Activated T-helper 1 cell treated with anti-CD3 and anti-CD28 coated beads, Interleukin-2, amount 50 U/mL, for 16 hours (primary cell): ENCODE data around the gene FURIN.
"Not testable (repeated sequence)": the region's sequence is repeated elsewhere in the genome, so short reads cannot be mapped to it uniquely, and the experiment has no call there.

Experiments used
- DNase-seq, 2 donors: peaks; one replicate each; pipeline ENCODE4 v3.0.0-alpha.2; 2020; ENCODE audit warnings: low read depth in 1 of 2, low spot score in 1 of 2

Gene FURIN

DNA sequence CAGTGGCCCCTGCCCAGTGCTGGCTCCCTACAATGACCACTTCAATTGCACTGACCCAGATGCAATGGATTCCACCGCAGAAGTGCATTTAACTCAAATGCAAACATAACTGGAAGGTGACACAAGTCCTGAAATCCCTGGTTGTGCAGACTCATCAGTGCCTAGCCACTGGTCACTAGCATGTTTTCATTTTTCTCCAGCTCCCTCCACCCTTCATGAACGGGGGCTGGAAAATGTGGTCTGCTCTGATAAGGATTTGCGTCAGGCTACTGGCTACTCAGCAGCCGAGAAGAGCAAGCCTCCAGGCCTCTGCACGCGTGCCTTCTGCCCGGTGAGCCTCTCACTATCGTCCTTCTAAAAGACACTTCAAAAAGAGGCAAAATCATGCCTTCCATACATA lies 27.4 kb upstream of the FURIN start:
- DNase-seq = no peak

DNA sequence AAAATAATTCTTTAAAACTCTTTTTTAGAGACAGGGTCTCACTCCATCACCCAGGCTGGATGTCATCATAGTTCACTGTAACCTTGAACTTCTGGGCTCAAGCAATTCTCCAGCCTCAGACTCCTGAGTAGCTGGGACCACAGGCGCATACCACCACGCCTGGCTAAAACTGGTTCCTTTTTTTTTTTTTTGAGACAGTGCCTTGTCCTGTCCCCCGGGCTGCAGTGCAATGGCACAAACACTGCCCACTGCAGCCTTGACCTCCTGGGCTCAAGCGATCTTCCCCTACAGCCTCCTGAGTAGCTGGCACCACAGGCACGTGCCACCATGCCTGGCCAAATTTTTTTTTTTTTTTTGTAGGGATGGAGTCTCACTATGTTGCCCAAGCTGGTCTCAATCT lies 23.7 kb upstream of the FURIN start:
- DNase-seq = no peak

DNA sequence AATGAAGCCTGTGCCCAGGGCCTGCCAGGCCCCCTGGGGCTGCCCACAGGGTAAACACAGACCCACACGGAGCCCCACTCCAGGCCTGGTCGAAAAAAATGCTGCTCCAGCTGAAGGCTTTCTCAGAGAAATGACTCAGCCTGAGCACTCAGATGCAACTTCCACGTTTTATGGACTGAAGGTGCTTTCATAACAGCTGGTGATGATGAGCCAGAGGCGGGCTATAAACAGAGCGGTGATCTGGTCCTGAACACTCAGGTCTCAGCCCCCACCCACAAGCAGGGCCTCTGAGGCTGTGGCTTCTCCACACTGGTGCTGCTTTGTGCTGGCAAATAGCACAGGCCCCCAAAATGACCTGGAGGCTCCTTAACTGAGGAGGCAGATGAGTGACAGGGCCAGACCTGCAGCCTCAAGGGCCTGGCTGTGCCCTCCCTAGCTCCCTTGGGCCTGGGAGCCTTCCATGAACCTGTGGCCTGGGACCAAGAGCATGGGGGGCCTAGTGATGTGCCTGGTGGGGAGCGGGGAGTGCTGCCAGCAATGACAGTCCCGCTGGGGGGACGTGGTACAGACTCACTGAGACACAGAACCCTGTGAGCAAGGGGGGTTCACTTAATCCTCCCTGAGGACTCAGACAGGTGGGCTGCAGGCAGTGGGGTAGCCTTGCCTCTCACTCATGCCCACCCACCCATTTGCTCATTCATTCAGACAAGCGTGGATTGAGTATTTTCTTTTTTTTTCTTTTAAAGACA lies 23.0 kb upstream of the FURIN start:
- DNase-seq = no peak

DNA sequence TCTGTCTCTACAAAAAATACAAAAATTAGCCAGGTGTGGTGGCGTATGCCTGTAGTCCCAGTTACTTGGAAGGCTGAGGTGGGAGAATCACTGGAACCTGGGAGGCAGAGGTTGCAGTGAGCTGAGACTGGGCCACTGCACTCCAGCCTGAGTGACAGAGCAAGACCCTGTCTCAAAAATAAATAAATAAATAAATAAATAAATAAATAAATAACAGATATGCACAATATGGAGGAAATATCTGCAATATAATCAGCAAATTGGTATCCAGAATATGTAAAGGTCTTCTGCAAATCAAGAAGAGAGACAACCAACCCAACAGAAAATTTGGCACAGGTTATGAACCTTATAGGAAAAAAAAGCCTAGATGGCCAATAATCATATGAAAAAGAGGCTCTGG lies 19.0 kb upstream of the FURIN start:
- not testable (repeated sequence) for DNase-seq

DNA sequence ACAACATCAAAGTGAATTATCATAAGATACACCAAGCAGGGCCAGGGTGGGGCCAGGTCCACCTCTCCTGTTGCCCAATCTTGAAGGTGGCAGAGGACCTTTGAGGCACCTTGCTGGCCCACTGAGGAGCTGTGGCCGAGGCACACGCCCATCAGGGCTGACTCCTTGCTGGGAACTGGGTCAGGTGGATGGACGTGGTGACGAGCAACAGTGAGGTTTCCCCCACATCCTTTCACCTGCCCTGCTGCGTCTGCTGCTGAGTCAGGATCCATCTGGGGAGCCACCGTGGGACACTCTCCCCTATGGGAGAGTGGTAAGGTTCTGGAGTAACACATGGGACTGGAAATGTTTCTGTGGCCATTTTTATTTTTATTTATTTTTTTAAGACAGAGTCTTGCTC lies 17.3 kb upstream of the FURIN start:
- DNase-seq = no peak

DNA sequence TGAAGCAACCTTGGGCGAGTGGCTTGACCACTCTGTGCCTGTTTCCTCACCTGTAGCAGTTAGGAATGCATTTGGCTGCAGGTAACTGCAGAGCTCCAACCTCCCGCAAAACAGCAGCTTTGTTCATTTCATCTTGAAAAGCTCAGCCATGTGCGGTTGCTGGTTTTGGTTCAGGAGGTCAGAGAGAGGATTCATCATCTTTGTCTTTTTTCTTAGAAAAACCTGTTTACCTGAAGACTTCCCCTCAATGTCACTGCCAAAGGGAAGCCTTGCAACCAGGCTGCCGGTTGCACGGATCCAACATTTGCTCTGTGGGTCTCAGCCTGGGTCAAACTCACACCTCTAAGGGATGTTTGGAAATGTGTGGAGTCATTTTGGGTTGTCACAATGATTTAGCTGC lies 16.4 kb upstream of the FURIN start:
- DNase-seq = no peak

DNA sequence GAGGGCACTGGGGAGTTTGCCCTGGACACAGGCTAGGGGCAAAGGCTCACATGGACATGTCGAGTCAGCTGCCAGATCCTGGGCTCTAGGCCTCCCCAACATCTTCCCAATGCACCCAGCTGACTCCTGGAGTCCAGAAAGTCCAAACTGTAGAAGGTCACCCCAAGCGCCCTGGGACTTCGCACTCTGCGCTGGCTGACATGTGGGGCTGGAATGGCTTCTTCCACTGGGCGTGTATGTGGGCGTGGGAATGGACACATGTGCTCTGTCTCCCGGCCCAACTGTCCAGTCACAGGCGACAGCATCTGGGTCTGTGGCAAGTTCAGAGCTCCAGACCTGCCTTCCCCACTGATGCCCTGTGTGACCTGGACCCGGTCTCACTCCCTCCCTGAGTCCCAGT lies 13.2 kb upstream of the FURIN start:
- no peak for DNase-seq

DNA sequence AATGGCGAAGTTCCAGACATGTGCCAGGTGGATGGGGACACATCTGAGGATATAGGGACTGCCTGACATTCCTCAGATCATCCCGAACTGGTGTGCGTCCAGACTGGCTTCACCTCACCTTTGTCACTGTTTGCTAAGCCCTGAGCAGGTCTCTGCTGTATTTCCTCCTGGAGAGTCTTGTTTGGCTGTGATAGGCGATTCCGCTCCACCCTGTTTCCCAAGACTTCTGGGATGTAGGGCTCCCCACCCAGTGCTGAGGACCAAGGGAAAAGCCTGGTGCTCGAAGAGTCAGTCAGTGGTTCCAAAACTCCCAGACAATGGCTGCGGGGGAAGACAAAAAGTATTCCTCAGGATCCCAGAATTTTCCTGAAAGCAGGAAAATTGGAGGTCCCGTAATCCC lies 11.1 kb upstream of the FURIN start:
- no peak for DNase-seq

DNA sequence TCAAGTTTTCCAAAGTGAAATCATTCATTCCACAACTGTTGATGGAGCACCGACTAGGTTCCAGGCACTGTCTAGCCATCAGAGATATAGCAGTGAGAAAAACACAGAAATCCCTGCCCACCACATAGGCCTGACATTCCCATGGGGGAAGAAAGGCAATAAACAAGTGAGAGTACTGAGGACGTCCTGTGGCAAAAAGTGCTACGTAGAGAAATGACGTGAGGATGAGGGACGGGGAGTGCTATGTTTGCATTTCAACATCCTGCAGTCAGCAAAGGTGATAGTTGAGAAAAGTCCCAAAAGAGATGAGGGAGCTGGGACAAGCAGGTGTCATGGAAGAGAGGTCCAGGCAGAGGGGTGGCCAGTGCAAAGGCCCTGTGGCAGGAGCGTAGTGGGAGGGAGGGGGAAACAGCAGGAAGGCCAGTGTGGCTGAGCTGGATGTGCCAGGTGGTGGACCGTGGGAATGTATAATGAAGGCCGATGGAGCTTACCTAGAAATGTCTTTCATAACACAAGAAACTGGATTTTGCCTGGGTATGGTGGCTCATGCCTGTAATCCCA lies 10.4 kb upstream of the FURIN start:
- no peak for DNase-seq

DNA sequence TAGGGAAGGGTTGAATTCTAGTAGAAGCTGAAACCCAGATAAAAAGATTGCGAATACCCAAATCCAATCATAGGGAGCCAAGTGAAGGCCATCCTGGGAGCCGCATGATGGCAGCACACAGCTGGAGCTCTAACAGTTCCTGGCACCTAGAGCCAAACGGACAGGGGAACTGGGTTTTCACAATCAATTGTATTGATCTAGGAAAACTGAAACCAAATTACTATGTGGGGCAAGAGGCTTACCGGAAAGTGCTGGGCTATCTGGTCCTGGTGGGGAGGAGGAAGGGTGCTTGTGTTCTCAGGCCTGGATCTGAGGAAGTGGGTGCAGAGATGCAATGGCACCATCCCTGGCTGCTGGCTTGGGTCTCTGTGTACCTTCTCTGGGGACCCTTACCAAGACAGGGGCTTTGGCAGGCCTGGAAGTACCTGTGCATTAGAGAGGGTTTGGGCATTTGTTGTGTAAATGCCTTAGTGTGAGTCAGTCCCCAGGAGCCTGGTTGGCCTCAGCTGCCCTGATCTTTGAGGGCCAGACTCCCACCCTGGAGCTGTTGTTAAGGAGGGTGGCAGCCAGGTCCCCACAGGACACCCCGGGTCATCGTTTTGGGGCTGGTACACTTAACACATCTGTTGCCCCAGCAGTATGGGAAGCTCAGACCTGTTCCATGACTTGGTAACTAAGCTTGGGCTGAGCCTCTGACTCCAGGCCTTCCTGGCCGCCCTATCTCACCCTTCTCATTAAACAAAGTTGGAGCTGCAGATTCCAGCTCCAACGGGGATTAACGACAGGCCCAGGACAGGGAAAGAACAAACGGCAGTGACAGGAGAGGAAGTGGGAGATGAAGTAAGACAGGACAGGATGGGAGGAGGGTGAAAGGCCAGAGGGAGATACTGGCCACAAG lies 8.9 kb upstream of the FURIN start:
- DNase-seq = no peak

DNA sequence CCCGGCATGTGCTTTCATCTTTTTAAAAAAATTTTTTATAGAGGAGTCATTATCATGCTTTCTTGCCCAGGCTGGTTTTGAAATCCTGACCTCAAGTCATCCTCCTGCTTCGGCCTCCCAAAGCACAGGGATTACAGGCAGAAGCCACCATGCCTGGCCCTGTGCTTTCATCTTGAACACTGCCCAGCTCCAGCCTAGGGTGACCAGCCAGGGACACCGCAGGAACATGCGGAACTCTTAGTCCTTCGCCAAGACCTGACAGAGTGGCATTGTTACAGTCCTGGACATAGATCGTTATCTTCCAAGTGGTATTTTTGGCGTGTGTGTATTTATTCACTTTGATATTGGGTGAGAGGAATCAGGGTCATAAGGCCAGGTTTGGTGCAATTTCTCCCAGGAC lies 7.9 kb upstream of the FURIN start:
- DNase-seq = no peak

DNA sequence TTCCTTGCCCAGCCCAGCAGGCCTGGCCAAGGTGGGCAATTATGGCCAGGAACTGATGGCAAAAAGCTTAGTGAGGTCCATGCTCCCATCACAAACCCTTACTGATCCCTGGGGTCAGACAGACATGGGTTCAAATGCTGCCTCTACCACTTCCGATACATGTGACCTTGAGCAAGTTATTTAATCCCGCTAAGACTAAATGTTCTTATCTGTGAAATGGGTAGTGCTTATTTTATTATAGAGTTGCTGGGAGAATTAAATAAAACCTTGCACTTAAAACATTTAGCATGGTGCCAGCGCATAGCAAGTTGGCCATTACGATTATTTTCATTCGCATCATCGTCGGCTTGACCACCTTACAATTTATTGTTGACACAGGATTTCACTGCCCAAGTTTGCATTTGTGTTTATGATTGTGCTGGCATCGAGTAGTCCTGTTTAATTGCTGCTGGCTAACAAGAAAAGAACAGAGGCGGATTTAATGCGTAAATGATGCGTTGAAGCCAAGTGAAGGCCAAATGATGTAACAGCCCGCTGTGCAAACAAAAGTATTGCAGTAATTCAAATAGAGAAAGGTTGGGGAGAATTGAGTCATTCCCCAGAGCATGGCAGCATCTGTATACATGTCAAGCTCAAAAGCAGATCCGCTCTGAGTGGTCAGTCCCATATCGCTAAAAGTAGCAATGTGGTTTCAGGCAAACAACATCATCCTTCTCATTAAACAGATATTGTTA lies 7.3 kb upstream of the FURIN start:
- DNase-seq = no peak

DNA sequence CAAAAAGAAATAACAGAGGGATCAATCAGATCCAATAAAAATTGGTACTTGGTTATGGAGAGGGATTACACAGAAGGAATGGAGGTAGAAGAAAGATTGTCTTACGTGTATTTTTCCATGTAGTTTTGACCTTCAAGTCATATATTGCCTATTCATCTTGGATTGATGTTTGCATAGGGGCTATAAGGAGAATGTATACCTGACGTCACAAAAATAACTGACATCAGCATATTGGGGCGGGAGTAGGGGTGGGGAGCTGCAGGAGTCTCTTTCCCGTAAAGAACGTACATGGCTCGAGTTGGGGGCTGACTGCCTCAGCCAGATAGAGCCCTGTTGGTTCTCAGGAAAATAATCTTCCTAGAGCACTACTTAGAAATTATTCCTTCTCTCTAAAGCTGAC lies 5.9 kb upstream of the FURIN start:
- DNase-seq = no peak

DNA sequence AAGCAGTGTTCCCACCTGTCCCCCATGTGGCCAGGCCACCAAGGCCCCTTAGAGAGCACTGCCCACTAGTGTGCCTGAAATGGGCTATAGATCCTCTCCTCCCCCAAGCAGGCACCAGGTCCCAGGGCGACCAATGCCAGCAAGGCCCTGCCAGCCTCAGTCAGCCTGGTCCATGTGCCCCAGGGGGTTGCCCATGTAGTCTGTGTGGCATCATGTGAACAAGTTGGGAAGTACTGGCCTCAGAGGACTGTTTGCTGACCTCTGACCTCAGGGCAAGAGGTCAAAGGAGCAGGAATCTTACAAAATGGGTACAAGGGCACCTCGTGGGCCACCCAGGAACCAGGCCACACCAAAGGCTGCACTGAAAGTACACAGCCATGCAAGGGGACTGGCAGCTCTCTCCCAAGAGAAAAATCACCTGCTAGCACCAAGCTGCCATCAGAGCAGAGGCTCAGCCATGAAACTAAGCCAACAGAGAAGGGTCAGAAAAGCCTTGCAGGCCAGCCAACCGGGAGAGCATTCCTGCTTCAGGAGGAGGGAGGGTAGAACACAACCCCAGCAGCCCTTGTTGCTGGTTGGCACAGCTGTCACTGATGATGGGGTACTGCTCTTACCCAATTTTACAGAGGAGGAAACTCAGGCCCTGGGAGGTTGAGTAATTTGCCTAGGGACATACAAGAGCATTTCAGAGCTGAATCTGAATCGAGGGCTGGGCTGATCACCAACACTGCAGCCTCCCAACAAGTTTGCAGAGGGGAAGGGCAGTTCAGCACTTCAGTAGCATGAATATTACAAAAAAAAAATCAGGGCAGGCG lies 5.2 kb upstream of the FURIN start:
- DNase-seq = no peak

DNA sequence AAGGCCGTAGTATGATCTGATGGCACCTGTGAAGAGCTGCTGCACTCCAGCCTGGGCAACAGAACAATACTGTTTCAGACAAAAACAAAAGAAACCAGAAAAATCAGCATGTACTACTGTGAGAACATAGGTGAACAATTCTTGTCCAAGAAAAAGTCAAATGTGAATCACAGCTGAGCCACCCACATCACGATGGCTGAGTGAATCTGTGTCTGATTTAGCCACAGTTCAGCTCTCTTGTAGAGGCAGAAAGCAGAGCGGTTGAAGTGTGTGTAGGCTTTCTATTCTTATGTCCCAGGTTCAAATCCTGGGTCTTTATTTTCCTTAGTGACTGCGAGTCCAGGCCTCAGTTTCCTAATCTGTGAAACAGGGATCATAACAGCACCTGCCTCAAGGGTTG lies 4.4 kb upstream of the FURIN start:
- DNase-seq = no peak

DNA sequence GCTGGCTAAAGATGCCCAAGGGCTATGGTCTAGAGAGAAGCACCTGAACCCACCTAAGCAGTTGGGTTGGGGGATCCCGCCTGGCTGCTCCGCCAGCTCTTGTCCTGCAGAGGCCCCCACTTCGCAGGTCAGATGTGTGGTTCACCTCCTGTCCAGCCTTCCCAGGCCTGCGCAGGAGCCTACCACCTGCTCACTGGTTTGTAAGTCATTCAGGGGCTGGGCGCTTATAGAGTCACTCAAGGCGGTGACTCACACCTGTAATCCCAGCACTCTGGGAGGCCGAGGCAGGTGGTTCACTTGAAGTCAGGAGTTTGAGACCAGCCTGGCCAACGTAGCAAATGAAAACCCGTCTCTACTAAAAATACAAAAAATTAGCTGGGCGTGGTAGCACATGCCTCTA lies 3.9 kb upstream of the FURIN start:
- DNase-seq = no peak

DNA sequence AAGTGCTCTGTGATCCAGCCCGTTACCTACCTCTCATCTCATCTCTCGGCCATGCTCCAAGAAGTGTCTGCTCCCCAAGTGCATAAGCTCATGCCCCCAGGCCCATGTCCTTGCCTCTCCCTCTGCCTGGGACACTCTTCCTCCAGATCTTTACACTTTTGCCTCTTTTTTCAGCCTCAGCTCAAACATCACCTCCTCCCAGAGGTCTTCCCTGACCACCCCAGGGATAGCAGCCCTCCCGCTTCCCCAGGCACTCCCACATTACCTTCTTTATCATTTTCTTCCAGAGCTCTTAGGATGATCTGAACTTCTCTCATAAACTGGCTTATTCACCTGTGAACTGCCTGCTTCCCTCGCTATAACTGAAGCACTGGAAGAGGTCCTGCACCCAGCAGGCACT lies 2.7 kb upstream of the FURIN start:
- no peak for DNase-seq

DNA sequence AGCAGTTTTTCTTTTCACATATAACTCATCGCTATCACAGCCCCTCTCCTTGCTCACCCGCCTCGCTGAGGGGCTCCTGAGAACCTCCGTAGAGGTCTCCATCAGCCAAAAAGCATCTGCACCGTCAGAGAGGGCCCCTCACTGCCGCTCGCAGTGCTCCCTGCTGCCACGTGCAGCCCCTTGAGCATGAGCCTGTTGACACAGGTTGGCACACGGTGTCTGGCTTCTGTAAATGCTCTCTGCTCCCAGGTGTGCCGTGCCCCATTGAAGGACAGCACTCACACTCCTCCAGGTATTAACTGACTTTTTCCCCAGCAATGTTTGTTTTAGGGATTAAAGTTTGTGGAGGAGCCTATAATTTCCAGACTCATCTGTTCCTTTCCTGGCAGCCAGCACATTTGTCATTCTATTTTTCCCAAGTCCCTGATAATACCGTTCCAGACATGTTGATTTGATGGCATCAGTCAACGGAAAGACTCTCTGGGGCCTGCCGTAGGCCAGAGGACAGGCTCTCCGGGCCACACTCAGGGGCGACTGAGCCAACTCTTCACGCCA lies 2.1 kb upstream of the FURIN start:
- DNase-seq = no peak

DNA sequence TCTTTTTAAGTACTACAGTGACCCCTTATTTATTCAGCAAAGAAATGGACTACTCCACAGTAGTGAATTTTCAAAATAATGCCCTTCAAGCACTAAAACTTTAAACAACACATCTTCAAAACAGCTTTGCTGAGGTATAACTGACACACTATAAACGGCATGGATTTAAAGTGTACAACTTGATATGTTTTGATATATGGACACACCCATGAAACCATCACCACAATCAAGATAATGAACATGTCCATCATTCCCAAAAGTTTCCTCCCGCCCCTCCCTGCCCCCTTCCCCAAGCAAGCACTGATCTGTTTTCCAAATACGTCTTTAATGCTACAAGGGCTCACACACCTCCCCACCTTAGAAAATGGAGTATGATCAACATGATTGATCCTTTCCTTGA lies 1.6 kb upstream of the FURIN start:
- DNase-seq = no peak

DNA sequence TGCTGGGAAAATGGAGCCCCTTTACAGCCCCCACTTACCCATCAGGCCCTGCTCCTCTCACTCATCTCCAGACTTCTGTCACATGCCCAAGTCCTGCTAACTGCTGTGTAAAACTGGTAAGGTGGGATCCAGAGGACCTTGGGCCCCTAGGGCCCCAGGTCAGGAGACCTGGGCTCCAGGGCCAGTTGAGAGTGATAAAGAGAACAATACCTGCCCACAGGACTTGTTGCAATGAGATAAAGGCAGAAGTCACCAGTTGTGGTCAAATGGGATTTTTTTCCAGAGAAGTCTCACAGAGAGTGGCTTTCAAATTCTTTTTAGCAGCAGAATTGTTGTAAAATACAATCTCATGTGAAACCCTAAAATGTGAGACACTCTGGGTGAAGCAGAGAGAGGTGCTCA lies 753 bp downstream of the FURIN start:
- DNase-seq = no peak
